B cell (primary cell): Measurements from ENCODE around the gene NAB1.

ENCODE experiments used
- EZH2 ChIP-seq: IDR thresholded peaks from 2 replicates; pipeline ENCODE4 v1.6.1; 2012; ENCODE audit warnings: borderline replicate concordance, low read depth, mild to moderate bottlenecking, moderate library complexity, low read length; ENCODE audit not compliant: insufficient read depth, poor library complexity, severe bottlenecking
- TF ChIP-seq, protein P1 (sequence below): fragments of 200-600 bp; IDR thresholded peaks from one replicate; pipeline ENCODE4 v1.8.0; 2022; ENCODE audit warnings: antibody characterized with exemption, mild to moderate bottlenecking

- no peak for TF ChIP-seq EZH2
- TF ChIP-seq, protein P1, sequence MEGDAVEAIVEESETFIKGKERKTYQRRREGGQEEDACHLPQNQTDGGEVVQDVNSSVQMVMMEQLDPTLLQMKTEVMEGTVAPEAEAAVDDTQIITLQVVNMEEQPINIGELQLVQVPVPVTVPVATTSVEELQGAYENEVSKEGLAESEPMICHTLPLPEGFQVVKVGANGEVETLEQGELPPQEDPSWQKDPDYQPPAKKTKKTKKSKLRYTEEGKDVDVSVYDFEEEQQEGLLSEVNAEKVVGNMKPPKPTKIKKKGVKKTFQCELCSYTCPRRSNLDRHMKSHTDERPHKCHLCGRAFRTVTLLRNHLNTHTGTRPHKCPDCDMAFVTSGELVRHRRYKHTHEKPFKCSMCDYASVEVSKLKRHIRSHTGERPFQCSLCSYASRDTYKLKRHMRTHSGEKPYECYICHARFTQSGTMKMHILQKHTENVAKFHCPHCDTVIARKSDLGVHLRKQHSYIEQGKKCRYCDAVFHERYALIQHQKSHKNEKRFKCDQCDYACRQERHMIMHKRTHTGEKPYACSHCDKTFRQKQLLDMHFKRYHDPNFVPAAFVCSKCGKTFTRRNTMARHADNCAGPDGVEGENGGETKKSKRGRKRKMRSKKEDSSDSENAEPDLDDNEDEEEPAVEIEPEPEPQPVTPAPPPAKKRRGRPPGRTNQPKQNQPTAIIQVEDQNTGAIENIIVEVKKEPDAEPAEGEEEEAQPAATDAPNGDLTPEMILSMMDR: no peak
These were observed 20.0 kb downstream of the NAB1 start for GRCh38 chr2:190668892-190669291.
